Ovary (tissue), 3 donors: Measurements from ENCODE around the gene ARHGAP1.

Experiments
- CTCF ChIP-seq, 3 donors: fragments of 450-650 bp in 2 of 3; fragments of 200-600 bp in 1 of 3; IDR thresholded peaks; one replicate each; pipeline versions ENCODE4 v1.5.1 to v1.8.0; 2016 to 2022; ENCODE audit warnings: antibody characterized with exemption in 3 of 3, mild to moderate bottlenecking in 1 of 3
- EP300 ChIP-seq: sonication (generic); formaldehyde crosslinking; IDR thresholded peaks from one replicate; pipeline ENCODE4 v1.6.1; 2017; ENCODE audit warnings: antibody characterized with exemption
- POLR2A ChIP-seq: fragments of 450-650 bp; IDR thresholded peaks from one replicate; pipeline ENCODE4 v1.6.1; 2017; ENCODE audit warnings: antibody characterized with exemption, mild to moderate bottlenecking, moderate library complexity
- donor health status: DM: no; HTN: no; CAD: no.

GRCh38 chr11:46712874-46713576 is 12.6 kb upstream of the ARHGAP1 start:
- TF ChIP-seq CTCF (IDR thresholded peaks at IDR 0.05) = no peak
- TF ChIP-seq EP300 = no peak
- no peak for TF ChIP-seq POLR2A
